GM12878 (cell line): Measurements from ENCODE around the gene CBLIF. TPM values are rescaled to one million over a fixed set of nuclear protein-coding genes. Genes with fewer than 3 reads are reported as not detected.

Experiments
- ATF7 ChIP-seq: fragments of 450-650 bp; IDR thresholded peaks from 2 replicates; pipeline ENCODE4 v1.6.1; 2016; ENCODE audit warnings: low read depth, mild to moderate bottlenecking
- BACH1 ChIP-seq: fragments of 450-650 bp; IDR thresholded peaks from 2 replicates; pipeline ENCODE4 v1.6.1; 2017; ENCODE audit warnings: mild to moderate bottlenecking, borderline replicate concordance
- BHLHE40 ChIP-seq, 2 experiments: fragments of 450-650 bp in 1 of 2; IDR thresholded peaks; 2 replicates each; pipeline ENCODE4 v1.6.1; 2011 to 2017; ENCODE audit warnings: low read depth in 2 of 2, borderline replicate concordance in 1 of 2, improper control_type of control experiment in 1 of 2, low read length in 1 of 2, mild to moderate bottlenecking in 1 of 2
- CEBPZ ChIP-seq: fragments of 150-350 bp; IDR thresholded peaks from 2 replicates; pipeline ENCODE4 v1.6.1; 2016; ENCODE audit warnings: low read depth, low read length
- HDAC2 ChIP-seq: fragments of 200-600 bp; sonication (generic); IDR thresholded peaks from 2 replicates; pipeline ENCODE4 v1.6.1; 2017
- PAX8 ChIP-seq: fragments of 450-650 bp; IDR thresholded peaks from 2 replicates; pipeline ENCODE4 v1.6.1; 2017; ENCODE audit warnings: mild to moderate bottlenecking, moderate library complexity
- RB1 ChIP-seq: fragments of 450-650 bp; formaldehyde crosslinking; IDR thresholded peaks from 2 replicates; pipeline ENCODE4 v1.6.1; 2017; ENCODE audit warnings: mild to moderate bottlenecking, borderline replicate concordance
- SREBF1 ChIP-seq: IDR thresholded peaks from 2 replicates; pipeline ENCODE4 v1.6.1; 2012; ENCODE audit warnings: mild to moderate bottlenecking, low read length
- ZNF207 ChIP-seq: fragments of 450-650 bp; IDR thresholded peaks from 2 replicates; pipeline ENCODE4 v1.6.1; 2014; ENCODE audit warnings: antibody characterized with exemption, mild to moderate bottlenecking, borderline replicate concordance
- polyA plus RNA-seq, 11 experiments: library from polyadenylated mRNA; depleted of rRNA in 4 of 11; unstranded in 6 of 11; stranded (reverse) in 5 of 11; fragments of >200 nt; fragmentation: Nextera tagmentation in 4 of 11; fragmentation: Illumina TruSeq in 1 of 11; extraction: Ambion mirVana in 4 of 11; extraction: Trizol in 1 of 11; gene quantifications; 1 replicate in 1 of 11; 2 replicates in 10 of 11; pipeline versions ENCODE4 v1.2.1 to v1.2.3, GENCODE V29; 2011 to 2016; ENCODE audit warnings: inconsistent platforms in 2 of 11, missing spikeins in 2 of 11, low read depth in 1 of 11
- total RNA-seq, 4 experiments: library from RNA; depleted of rRNA in 3 of 4; stranded (reverse); fragments of >200 nt in 3 of 4; fragmentation: Illumina TruSeq in 1 of 4; extraction: Trizol in 1 of 4; gene quantifications; 2 replicates each; pipeline versions ENCODE4 v1.2.1 to v1.2.3, GENCODE V29; 2013 to 2021

Gene CBLIF
- total and polyA plus RNA-seq, 10 of the 15 experiments (the other 5 are each of a cell fraction or from before 2014, with no cell fraction given) = not detected

DNA sequence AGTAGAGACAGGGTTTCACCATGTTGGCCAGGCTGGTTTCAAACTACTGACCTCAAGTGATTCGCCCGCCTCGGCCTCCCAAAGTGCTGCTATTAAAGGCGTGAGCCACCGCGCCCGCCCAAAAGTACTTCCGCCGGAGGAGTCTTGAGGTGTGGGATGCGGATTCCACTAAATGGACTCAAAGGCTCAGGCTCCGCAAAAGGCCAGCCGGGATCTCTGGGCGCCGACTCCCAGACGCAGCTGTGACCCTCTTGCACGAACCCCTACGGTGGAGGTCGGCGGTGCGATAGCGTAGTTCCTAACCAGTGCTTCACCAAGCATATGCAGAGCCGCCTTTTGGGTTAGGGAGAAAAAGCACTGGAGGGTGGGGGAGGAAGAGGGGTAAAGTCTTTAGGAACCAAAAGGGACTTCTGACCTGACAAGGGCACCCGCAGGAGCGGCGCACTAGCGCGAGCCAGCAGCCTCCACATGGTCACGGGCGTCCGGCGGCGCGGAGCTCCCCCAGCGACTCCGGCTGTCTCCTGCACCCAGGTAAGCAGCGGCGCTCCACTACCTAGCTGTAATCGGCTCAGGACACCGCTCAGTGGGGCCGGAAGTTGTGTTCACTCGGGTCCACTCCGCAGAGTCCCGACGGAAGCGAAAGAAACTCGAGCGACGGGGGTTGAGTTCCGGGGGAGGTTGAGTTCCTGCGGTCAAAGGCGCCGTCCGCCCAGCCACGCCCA, 34.9 kb downstream of the CBLIF start, which contains the start of gene MRPL16 (continued):
- TF ChIP-seq HDAC2 = no peak
- peak; percentile 11; the same call in 1 of the 2 replicates for TF ChIP-seq SREBF1
- 0 out of 2 replicates have a peak, but pooled peaks have one; percentile 38 for TF ChIP-seq ATF7
- no peak for TF ChIP-seq CEBPZ
- TF ChIP-seq BACH1 = peak; percentile 50; the same call in 1 of the 2 replicates
- TF ChIP-seq RB1 = peak; percentile 91
- TF ChIP-seq BHLHE40 (IDR thresholded peaks at IDR 0.05; ENCODE audit: borderline replicate concordance in 1 of 2, low read depth in 2 of 2, low read length in 1 of 2) = peak; percentile 24 to 59; a peak in 1 of 4 replicates
- no peak for TF ChIP-seq PAX8
- no peak for TF ChIP-seq ZNF207
